Gastroesophageal sphincter (tissue), 4 donors: ENCODE data around the gene CARD9. TPM values are rescaled to one million over a fixed set of nuclear protein-coding genes. Genes with fewer than 3 reads are reported as not detected.

Source experiments
- ATAC-seq: fragments of 150-250 bp; one replicate; pipeline ENCODE4 v1.9.1; 2016; ENCODE audit warnings: mild to moderate bottlenecking, moderate library complexity
- H3K27ac ChIP-seq, 4 donors: fragments of 200-600 bp; sonication (generic) in 3 of 4; 1 replicate in 3 of 4; 2 replicates in 1 of 4; pipeline ENCODE4 v1.5.1; 2016 to 2019
- H3K27me3 ChIP-seq: fragments of 200-600 bp; sonication (generic); one replicate; pipeline ENCODE4 v1.5.1; 2019
- H3K36me3 ChIP-seq, 2 donors: fragments of 200-600 bp; sonication (generic); one replicate each; pipeline ENCODE4 v1.5.1; 2019; ENCODE audit warnings: control low read depth in 1 of 2
- H3K4me1 ChIP-seq, 3 donors: fragments of 200-600 bp; sonication (generic); 1 replicate in 2 of 3; 2 replicates in 1 of 3; pipeline ENCODE4 v1.5.1; 2016 to 2019; ENCODE audit warnings: control low read depth in 2 of 3
- H3K4me3 ChIP-seq, 2 donors: fragments of 200-600 bp; sonication (generic); one replicate each; pipeline ENCODE4 v1.5.1; 2019; ENCODE audit warnings: mild to moderate bottlenecking in 1 of 2, moderate library complexity in 1 of 2
- H3K9me3 ChIP-seq, 3 donors: fragments of 200-600 bp; sonication (generic); one replicate each; pipeline ENCODE4 v1.5.1; 2017 to 2019; ENCODE audit warnings: control low read depth in 2 of 3
- EP300 ChIP-seq: sonication (generic); formaldehyde crosslinking; IDR thresholded peaks from one replicate; pipeline ENCODE4 v1.6.1; 2017; ENCODE audit warnings: antibody characterized with exemption, mild to moderate bottlenecking
- POLR2A ChIP-seq, 2 donors: fragments of 450-650 bp; IDR thresholded peaks; one replicate each; pipeline ENCODE4 v1.6.1; 2017; ENCODE audit warnings: antibody characterized with exemption in 2 of 2, mild to moderate bottlenecking in 2 of 2, moderate library complexity in 1 of 2
- POLR2AphosphoS5 ChIP-seq: sonication (generic); formaldehyde crosslinking; IDR thresholded peaks from one replicate; pipeline ENCODE4 v1.6.1; 2017; ENCODE audit warnings: antibody characterized with exemption
- WGBS, 2 donors: methylation state at CpG; one replicate each; pipeline ENCODE4 v1.1.5; 2018; ENCODE audit warnings: low coverage in 1 of 2; 5-methylcytosine and 5-hydroxymethylcytosine counted together
- total RNA-seq, 4 donors: library from RNA; depleted of rRNA; stranded (reverse); fragments of >200 nt; gene quantifications; one replicate each; pipeline ENCODE4 v1.1.0, GENCODE V29; 2016
- TF ChIP-seq, protein P1 (sequence below), 4 experiments: fragments of 200-600 bp in 2 of 4; fragments of 450-650 bp in 2 of 4; sonication (generic) in 1 of 4; IDR thresholded peaks; one replicate each; pipeline ENCODE4 v1.5.1; 2017 to 2019; ENCODE audit warnings: antibody characterized with exemption in 4 of 4, mild to moderate bottlenecking in 2 of 4, moderate library complexity in 2 of 4

Gene CARD9
- total RNA-seq, 4 donors from 2014 or later = 1.3 to 2.3 (median 1.8) TPM

DNA sequence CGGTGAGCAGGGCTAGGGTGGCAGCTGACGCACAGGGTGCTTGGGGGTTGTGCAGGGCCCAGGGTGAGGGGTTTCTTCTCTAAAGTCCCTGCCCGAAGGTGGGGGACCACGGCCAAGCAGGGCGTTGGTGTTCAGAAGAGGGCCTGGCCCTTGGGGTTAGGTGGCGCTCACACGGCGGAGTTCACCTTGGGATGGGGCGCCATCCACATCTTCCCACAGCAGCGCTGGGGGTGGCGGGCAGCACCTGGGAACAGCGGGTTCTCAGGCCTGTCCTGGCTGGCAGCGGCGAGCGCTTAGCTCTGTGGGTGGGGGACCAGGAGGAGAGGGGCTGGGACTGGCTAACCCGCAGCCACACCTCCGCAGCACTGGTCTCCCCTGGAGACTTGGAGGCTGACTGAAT is 40.0 kb downstream of the CARD9 start:
- WGBS, 2 donors = no CpG with 5 or more reads among the region's 17 CpGs
- Histone ChIP-seq H3K27ac (no peak overlapping the region), H3K4me3 (no peak overlapping the region), H3K36me3 (peaks cover 0 to 46% of the 10 kb centered on the region in 2 donors), H3K27me3 (no peaks in the 10 kb centered on the region), H3K9me3 (no peaks in the 10 kb centered on the region), H3K4me1 (peaks cover 0 to 25% (median 9%) of the 10 kb centered on the region in 3 donors)
- no peak for ATAC-seq
- TF ChIP-seq POLR2A (IDR thresholded peaks at IDR 0.05) = no peak
- no peak for TF ChIP-seq POLR2AphosphoS5
- no peak for TF ChIP-seq EP300
- TF ChIP-seq, protein P1, sequence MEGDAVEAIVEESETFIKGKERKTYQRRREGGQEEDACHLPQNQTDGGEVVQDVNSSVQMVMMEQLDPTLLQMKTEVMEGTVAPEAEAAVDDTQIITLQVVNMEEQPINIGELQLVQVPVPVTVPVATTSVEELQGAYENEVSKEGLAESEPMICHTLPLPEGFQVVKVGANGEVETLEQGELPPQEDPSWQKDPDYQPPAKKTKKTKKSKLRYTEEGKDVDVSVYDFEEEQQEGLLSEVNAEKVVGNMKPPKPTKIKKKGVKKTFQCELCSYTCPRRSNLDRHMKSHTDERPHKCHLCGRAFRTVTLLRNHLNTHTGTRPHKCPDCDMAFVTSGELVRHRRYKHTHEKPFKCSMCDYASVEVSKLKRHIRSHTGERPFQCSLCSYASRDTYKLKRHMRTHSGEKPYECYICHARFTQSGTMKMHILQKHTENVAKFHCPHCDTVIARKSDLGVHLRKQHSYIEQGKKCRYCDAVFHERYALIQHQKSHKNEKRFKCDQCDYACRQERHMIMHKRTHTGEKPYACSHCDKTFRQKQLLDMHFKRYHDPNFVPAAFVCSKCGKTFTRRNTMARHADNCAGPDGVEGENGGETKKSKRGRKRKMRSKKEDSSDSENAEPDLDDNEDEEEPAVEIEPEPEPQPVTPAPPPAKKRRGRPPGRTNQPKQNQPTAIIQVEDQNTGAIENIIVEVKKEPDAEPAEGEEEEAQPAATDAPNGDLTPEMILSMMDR (IDR thresholded peaks at IDR 0.05) = no peak

DNA sequence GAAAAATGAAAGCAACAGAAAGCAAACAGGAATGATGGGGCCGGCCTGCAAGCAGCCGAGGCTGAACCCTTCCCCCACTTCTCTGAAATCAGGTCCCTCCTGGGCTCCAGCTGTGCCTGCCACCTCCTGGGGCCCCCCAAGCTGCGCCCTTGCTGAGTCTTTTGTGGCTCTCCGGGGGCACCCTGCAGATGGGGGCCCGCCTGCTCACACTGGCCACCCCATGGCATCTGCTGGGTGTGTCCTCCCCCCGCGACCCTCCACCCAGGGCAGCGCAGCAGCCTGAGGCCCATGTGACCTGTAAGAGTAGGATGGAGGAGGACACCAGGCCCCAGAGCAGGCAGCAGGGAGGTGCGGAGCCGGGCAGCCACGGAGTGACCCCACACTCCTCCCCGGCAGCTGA is 40.4 kb downstream of the CARD9 start:
- peaks cover 0 to 29% (median 14%) of the 10 kb centered on the region in 3 donors for H3K4me1 ChIP-seq
- no peak for ATAC-seq

DNA sequence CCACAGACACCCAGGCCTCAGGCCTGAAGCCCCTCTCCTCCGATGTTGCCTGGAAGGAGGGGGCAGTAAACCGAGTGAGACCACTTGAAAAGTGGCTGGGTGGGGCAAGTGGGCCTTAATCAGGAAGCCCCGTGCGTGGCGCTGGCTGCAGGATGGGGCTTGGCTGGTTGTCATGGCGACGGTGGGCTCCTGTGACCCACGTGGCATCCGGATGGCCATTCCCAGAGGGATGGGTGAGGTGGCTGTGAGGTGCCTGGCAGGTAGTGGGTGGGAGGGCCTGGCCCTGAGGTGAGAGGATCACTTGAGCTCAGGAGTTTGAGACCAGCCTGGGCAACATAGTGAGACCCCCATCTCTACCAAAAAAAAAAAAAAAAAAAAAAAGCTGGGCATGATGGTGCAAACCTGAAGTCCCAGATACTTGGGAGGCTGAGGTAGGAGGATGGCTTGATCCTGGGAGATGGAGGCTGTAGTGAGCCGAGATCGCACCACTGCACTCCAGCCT is 40.9 kb downstream of the CARD9 start:
- H3K4me3 ChIP-seq = no peak overlapping the region
- H3K36me3 ChIP-seq = peaks cover 0 to 36% of the 10 kb centered on the region in 2 donors
- TF ChIP-seq, protein P1 (IDR thresholded peaks at IDR 0.05) = no peak
- TF ChIP-seq EP300 (no peak), POLR2A (IDR thresholded peaks at IDR 0.05) (no peak), POLR2AphosphoS5 (no peak)
- no peak overlapping the region for H3K27ac ChIP-seq
- H3K4me1 ChIP-seq = peaks cover 0 to 33% (median 16%) of the 10 kb centered on the region in 3 donors
- H3K27me3 ChIP-seq = no peaks in the 10 kb centered on the region
- H3K9me3 ChIP-seq = no peaks in the 10 kb centered on the region
- 75 to 76% methylated on average over 2 of the region's 11 CpGs for WGBS, 2 donors
- no peak for ATAC-seq

More for the DNA sequence above, 40.4 kb downstream of the CARD9 start:
- H3K4me3 ChIP-seq = no peak overlapping the region
- H3K36me3 ChIP-seq = peaks cover 0 to 42% of the 10 kb centered on the region in 2 donors
- H3K27ac ChIP-seq = no peak overlapping the region
- WGBS, 2 donors = 82% methylated on average over 2 of the region's 12 CpGs; no CpG with 5 or more reads in 1 of the 2 donors
- no peak for TF ChIP-seq POLR2AphosphoS5
- TF ChIP-seq, protein P1 (IDR thresholded peaks at IDR 0.05) = no peak
- no peak for TF ChIP-seq POLR2A (IDR thresholded peaks at IDR 0.05)
- TF ChIP-seq EP300 = no peak
- no peaks in the 10 kb centered on the region for H3K27me3 ChIP-seq
- H3K9me3 ChIP-seq = no peaks in the 10 kb centered on the region

DNA sequence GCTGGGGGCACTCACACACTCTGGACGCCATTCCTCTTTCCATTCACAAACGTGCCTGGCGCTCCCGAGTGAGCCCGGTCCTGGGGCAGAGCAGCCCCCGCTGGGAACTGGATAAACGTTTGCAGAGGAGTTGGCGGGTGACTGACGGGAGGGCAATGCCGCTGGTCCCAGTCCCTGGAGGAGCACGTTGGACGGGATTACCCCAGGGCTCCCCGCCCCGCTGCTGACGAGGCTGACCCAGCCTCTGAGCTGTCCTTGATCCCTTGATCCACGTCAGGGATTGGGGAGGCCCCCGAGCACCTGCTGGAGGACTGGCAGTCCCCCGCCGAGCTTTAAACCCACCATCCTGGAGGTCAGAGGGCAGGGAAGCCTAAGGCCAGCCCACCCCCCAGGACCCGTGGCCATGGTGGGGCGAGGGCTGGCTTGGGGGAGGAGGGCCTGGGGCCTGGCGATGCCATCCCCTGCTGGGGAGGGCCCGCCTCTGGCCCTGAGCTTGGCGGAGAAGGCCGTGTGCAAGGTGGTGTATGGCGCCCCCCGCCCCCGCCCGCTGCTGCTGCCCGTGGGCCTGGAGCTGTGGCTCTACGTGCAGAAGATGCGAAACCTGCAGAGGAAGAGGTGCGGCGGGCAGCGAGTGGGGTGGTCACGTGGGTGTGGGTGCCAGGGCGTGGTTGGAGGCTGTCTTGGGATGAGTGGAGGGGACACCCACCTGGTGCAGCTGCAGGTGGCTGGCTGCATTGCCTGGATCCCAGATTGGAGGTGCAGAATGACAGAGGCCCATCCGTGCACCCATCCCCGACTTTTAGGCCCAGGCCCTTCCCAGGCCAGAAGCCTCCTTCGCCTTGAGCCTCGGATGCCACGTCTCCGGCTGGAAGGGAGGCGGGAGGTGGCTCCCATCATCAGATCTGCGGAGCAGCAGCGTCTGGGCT is 41.6 kb downstream of the CARD9 start:
- WGBS, 2 donors = 80% methylated on average over 1 of the region's 46 CpGs; no CpG with 5 or more reads in 1 of the 2 donors
- peaks cover 0 to 37% (median 19%) of the 10 kb centered on the region in 3 donors for H3K4me1 ChIP-seq
- H3K4me3 ChIP-seq = no peak overlapping the region
- no peaks in the 10 kb centered on the region for H3K9me3 ChIP-seq
- TF ChIP-seq, protein P1 (IDR thresholded peaks at IDR 0.05) = no peak
- TF ChIP-seq POLR2A (IDR thresholded peaks at IDR 0.05) = no peak
- H3K27me3 ChIP-seq = no peaks in the 10 kb centered on the region
- H3K36me3 ChIP-seq = peaks cover 0 to 29% of the 10 kb centered on the region in 2 donors
- H3K27ac ChIP-seq = no peak overlapping the region
- ATAC-seq = no peak
